Mucosa of descending colon (tissue), 3 donors: Measurements from ENCODE around the gene CFAP210. TPM values are rescaled to one million over a fixed set of nuclear protein-coding genes. Genes with fewer than 3 reads are reported as not detected.

Source experiments
- ATAC-seq: fragments of 200-7000 bp; cut with Tn5 transposase; one replicate; pipeline ENCODE4 v1.9.1; 2020; ENCODE audit warnings: mild to moderate bottlenecking, moderate library complexity
- DNase-seq, 3 donors: peaks; one replicate each; pipeline ENCODE4 v3.0.0-alpha.2; 2020
- H3K36me3 ChIP-seq: fragments of 200-600 bp; one replicate; pipeline ENCODE4 v1.8.0; 2021; ENCODE audit warnings: low read depth, mild to moderate bottlenecking
- H3K4me1 ChIP-seq: fragments of 200-600 bp; one replicate; pipeline ENCODE4 v1.8.0; 2021; ENCODE audit warnings: low read depth, mild to moderate bottlenecking
- H3K4me3 ChIP-seq: fragments of 200-600 bp; one replicate; pipeline ENCODE4 v1.8.0; 2021; ENCODE audit warnings: mild to moderate bottlenecking
- H3K9me3 ChIP-seq: fragments of 200-600 bp; one replicate; pipeline ENCODE4 v1.8.0; 2021; ENCODE audit warnings: mild to moderate bottlenecking
- CTCF ChIP-seq: fragments of 200-600 bp; IDR thresholded peaks from one replicate; pipeline ENCODE4 v1.8.0; 2022; ENCODE audit warnings: antibody characterized with exemption, mild to moderate bottlenecking
- intact Hi-C, 2 donors: fragments of 100-400 bp; cut with DNase I in 1 of 2; cut with micrococcal nuclease in 1 of 2; formaldehyde crosslinking; loops; one replicate each; pipeline versions ENCODE4 v1.11.0 to v1.11.1; 2022; cut with DNase I, micrococcal nuclease
- total RNA-seq, 3 donors: library from RNA; stranded (reverse); fragmentation: NEBNext Ultra II Directional in 2 of 3; extraction: Animal tissue kit (Norgen Biotek cat#: 25700) in 2 of 3; gene quantifications; one replicate each; pipeline versions ENCODE4 v1.2.1 to v1.2.4, GENCODE V29; 2021 to 2023
- donor health status: DM: no; HTN: no; CAD: no; lungs with moderate emphysema.
- donor health status: DM: no; HTN: no; CAD: no.
- donor health status: DM: no; HTN: yes; CAD: no.

The CFAP210 gene
- total RNA-seq, 3 donors from 2014 or later = not detected

DNA sequence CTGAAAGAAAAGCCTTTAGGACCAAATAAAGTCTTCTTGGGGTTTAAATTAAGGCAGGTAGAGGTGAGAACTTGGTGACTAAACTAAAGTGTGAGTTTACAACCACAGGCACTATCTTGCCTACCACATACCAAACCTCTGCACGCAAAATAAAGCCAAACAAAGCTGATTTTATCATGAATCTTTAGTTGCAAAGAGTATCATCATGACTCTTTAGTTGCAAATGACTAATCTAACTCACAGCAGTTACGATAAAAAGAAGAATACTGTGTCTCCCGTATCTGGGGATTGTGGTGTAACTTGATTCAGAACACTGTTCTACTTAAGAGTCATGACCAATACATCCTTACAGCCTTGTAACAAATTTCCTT is 11.2 kb downstream of the CFAP210 start:
- Histone ChIP-seq H3K4me1 (no peaks in the 10 kb centered on the region), H3K9me3 (no peaks in the 10 kb centered on the region), H3K4me3 (no peak overlapping the region), H3K36me3 (no peaks in the 10 kb centered on the region)
- ATAC-seq (no peak), DNase-seq (no peak)
- no peak for TF ChIP-seq CTCF
- intact Hi-C loops = no loop called here

- TF ChIP-seq CTCF = no peak
- ATAC-seq = no peak
- no peaks in the 10 kb centered on the region for H3K9me3 ChIP-seq
- intact Hi-C loops = no loop called here
- H3K36me3 ChIP-seq = no peaks in the 10 kb centered on the region
- no peaks in the 10 kb centered on the region for H3K4me1 ChIP-seq
- no peak for DNase-seq
- H3K4me3 ChIP-seq = no peak overlapping the region
Measured at GRCh38 chr2:169676850-169677249, 17.4 kb downstream of the CFAP210 start.

DNA sequence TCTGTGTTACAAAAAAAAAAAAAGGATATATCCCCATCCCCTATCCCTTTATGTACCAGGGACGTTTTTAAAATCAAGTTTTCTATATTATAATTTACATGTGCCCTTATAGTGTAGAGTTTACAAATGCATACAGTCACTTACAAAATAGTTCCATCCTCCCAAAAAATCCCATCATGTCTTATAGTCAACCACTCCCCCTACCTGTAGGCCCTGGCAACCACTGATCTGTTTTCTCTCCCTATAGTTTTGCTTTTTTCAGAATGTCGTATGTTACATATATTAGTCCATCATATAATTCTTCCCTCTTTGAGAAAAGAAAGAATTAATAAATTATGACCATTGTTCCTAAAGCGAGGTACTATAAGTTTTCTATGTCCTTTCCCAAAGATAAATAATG is 17.8 kb downstream of the CFAP210 start:
- intact Hi-C loops = no loop called here
- Histone ChIP-seq H3K4me3 (no peak overlapping the region), H3K36me3 (no peaks in the 10 kb centered on the region), H3K9me3 (no peaks in the 10 kb centered on the region), H3K4me1 (no peaks in the 10 kb centered on the region)
- TF ChIP-seq CTCF = no peak
- no peak for ATAC-seq
- DNase-seq = no peak

DNA sequence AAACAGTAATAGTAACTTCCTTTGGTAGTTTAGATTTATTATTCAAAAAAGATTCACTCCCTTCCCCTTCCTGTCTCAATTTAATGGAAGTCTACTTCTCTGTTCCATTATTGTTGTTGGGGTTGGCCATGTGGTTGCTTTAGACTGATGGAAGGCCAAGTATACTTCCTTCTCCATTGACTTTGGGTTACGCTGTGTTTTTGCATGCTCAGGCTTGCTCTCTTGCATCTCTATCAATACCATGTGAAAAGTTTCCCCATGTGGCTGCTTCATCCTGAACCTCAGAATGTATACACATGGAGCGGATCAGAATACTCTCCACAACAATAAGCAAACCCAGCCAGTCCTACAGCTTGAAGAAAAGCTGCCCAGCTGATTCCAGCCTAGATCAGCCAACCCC is 20.3 kb downstream of the CFAP210 start:
- no peak for ATAC-seq
- DNase-seq = no peak
- Histone ChIP-seq H3K36me3 (no peaks in the 10 kb centered on the region), H3K4me1 (no peaks in the 10 kb centered on the region), H3K9me3 (no peaks in the 10 kb centered on the region), H3K4me3 (no peak overlapping the region)
- intact Hi-C loops = no loop called here
- TF ChIP-seq CTCF = no peak

DNA sequence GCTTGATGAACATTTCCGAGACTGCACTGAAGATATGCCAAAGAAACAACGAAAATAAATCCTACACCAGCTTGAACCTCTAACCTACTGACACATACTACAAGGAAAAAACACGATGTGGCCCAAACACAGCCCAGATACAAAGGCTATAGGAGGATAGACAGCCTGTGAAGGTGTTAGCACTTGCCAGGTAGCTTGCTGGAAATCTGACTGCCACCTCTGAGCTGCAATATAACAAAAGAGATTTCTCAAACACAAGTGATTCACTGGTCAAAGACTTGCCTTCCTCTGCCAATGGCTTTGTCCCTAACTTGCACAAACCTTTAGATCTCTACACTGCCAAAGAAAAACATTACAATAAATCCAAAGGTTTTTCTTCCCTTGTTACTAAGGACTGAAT is 21.1 kb downstream of the CFAP210 start:
- no peak overlapping the region for H3K4me3 ChIP-seq
- no peaks in the 10 kb centered on the region for H3K4me1 ChIP-seq
- no peak for ATAC-seq
- DNase-seq = no peak
- intact Hi-C loops = no loop called here
- no peaks in the 10 kb centered on the region for H3K9me3 ChIP-seq
- TF ChIP-seq CTCF = no peak
- H3K36me3 ChIP-seq = no peaks in the 10 kb centered on the region

- DNase-seq (no peak), ATAC-seq (no peak)
- H3K4me1 ChIP-seq = no peaks in the 10 kb centered on the region
- H3K9me3 ChIP-seq = no peaks in the 10 kb centered on the region
- TF ChIP-seq CTCF = no peak
- no peak overlapping the region for H3K4me3 ChIP-seq
- H3K36me3 ChIP-seq = no peaks in the 10 kb centered on the region
- intact Hi-C loops = no loop called here
Measured at GRCh38 chr2:169672406-169672805, 21.8 kb downstream of the CFAP210 start.
